Measurements from ENCODE around the gene ZBTB1. TPM values are rescaled to one million over a fixed set of nuclear protein-coding genes. Genes with fewer than 3 reads are reported as not detected.
A peak's percentile ranks its signal among the peaks of the same experiment; 100 is the strongest.

Gene ZBTB1
- total RNA-seq, 1 experiment from 2014 or later, result 26.5 TPM

DNA sequence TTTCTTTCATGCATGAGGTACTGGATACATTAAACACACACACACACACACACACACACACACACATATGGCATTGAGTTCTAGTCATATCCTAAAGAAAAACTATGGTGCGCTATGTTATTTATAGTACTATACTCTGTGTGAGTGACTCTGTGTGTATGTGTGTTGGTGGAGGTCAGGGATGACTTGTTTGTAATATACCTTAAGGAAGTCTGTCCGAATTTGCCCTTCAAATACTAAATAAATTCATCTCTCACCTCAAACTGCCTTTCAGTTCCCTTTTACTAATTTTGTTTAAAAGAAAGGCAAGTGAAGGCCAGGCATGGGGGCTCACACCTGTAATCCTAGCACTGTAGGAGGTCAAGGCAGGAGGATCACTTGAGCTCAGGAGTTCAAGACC lies 41.4 kb upstream of the ZBTB1 start:
- no peak overlapping the region for H3K4me3 Mint-ChIP-seq (ENCODE audit: unreplicated experiment)
- BruUV-seq (replicated peaks), result no TSS peak
- no peak overlapping the region for H3K27ac Mint-ChIP-seq (ENCODE audit: low read depth, unreplicated experiment)
- H3K4me1 Mint-ChIP-seq (ENCODE audit: insufficient read depth, unreplicated experiment), result peaks cover 6% of the 10 kb centered on the region
- POLR2A ChIA-PET, result interaction anchor here (0.8 to 2.1 kb wide), 5 partner anchors 12 to 75 kb away, joined by 3 to 5 read pairs (median 4); partner anchors contain the start of genes MTHFD1 and ZBTB25
- intact Hi-C loops (cut with micrococcal nuclease), result no loop called here
- no peaks in the 10 kb centered on the region for H3K27me3 Mint-ChIP-seq (ENCODE audit: insufficient read depth, unreplicated experiment)
- CTCF ChIA-PET, result interaction anchor here (0.6 to 3.0 kb wide), 7 partner anchors 13 to 521 kb away, joined by 3 to 22 read pairs (median 4); no protein-coding TSS in a partner anchor
- no peak for DNase-seq (ENCODE audit: unreplicated experiment)
- TF ChIP-seq, protein P1, sequence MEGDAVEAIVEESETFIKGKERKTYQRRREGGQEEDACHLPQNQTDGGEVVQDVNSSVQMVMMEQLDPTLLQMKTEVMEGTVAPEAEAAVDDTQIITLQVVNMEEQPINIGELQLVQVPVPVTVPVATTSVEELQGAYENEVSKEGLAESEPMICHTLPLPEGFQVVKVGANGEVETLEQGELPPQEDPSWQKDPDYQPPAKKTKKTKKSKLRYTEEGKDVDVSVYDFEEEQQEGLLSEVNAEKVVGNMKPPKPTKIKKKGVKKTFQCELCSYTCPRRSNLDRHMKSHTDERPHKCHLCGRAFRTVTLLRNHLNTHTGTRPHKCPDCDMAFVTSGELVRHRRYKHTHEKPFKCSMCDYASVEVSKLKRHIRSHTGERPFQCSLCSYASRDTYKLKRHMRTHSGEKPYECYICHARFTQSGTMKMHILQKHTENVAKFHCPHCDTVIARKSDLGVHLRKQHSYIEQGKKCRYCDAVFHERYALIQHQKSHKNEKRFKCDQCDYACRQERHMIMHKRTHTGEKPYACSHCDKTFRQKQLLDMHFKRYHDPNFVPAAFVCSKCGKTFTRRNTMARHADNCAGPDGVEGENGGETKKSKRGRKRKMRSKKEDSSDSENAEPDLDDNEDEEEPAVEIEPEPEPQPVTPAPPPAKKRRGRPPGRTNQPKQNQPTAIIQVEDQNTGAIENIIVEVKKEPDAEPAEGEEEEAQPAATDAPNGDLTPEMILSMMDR (IDR thresholded peaks at IDR 0.05; ENCODE audit: unreplicated experiment), result no peak
- H3K9me3 Mint-ChIP-seq (ENCODE audit: unreplicated experiment), result no peaks in the 10 kb centered on the region
- peaks cover 21% of the 10 kb centered on the region for H3K36me3 Mint-ChIP-seq (ENCODE audit: insufficient read depth, unreplicated experiment)

DNA sequence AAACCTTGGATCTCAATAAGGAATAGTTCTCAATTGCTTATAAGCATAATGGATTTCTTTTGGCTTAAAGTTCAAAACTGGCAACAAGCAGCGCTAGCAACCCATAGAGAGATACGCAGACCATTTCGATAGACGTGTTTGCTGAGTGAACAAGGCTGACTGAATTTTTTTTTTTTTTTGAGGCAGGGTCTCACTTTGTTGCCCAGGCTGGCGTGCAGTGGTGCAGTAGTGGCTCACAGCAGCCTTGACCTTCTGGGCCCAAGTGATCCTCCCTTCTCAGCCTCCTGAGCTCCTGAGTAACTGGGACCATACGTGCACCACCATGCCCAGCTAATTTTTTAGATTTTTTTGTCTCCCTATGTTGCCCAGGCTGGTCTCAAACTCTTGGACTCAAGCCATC lies 40.7 kb upstream of the ZBTB1 start:
- Mint-ChIP-seq H3K4me3 (ENCODE audit: unreplicated experiment) (no peak overlapping the region), H3K36me3 (ENCODE audit: insufficient read depth, unreplicated experiment) (peaks cover 14% of the 10 kb centered on the region), H3K27me3 (ENCODE audit: insufficient read depth, unreplicated experiment) (no peaks in the 10 kb centered on the region), H3K9me3 (ENCODE audit: unreplicated experiment) (no peaks in the 10 kb centered on the region), H3K4me1 (ENCODE audit: insufficient read depth, unreplicated experiment) (peaks cover 6% of the 10 kb centered on the region), H3K27ac (ENCODE audit: low read depth, unreplicated experiment) (no peak overlapping the region)
- TF ChIP-seq, protein P1 (IDR thresholded peaks at IDR 0.05; ENCODE audit: unreplicated experiment), result no peak
- ChIA-PET POLR2A (interaction anchor here (0.8 to 2.1 kb wide), 6 partner anchors 13 to 76 kb away, joined by 3 to 5 read pairs (median 3); partner anchors contain the start of gene MTHFD1), CTCF (interaction anchor here (0.6 to 3.0 kb wide), 7 partner anchors 16 to 520 kb away, joined by 3 to 22 read pairs (median 4); no protein-coding TSS in a partner anchor)
- no peak for DNase-seq (ENCODE audit: unreplicated experiment)
- BruUV-seq (replicated peaks), result no TSS peak
- intact Hi-C loops (cut with micrococcal nuclease), result no loop called here

- ChIA-PET CTCF (interaction anchor here (1.2 to 3.0 kb wide), 3 partner anchors 35 to 121 kb away, joined by 3 to 22 read pairs (median 5); no protein-coding TSS in a partner anchor), POLR2A (interaction anchor here (0.7 to 2.1 kb wide), 5 partner anchors 13 to 234 kb away, joined by 3 to 5 read pairs (median 3); partner anchors contain the start of gene MTHFD1)
- Mint-ChIP-seq H3K4me3 (ENCODE audit: unreplicated experiment) (peak overlapping the region; percentile 78), H3K4me1 (ENCODE audit: insufficient read depth, unreplicated experiment) (peaks cover 6% of the 10 kb centered on the region), H3K27ac (ENCODE audit: low read depth, unreplicated experiment) (no peak overlapping the region), H3K36me3 (ENCODE audit: insufficient read depth, unreplicated experiment) (peaks cover 6% of the 10 kb centered on the region), H3K27me3 (ENCODE audit: insufficient read depth, unreplicated experiment) (no peaks in the 10 kb centered on the region), H3K9me3 (ENCODE audit: unreplicated experiment) (no peaks in the 10 kb centered on the region)
- TF ChIP-seq, protein P1 (IDR thresholded peaks at IDR 0.05; ENCODE audit: unreplicated experiment), result no peak
- no TSS peak for BruUV-seq (replicated peaks)
- DNase-seq (ENCODE audit: unreplicated experiment), result peak; percentile 3
- intact Hi-C loops (cut with micrococcal nuclease), result no loop called here
These were observed 39.9 kb upstream of the ZBTB1 start for GRCh38 chr14:64464651-64465050.

DNA sequence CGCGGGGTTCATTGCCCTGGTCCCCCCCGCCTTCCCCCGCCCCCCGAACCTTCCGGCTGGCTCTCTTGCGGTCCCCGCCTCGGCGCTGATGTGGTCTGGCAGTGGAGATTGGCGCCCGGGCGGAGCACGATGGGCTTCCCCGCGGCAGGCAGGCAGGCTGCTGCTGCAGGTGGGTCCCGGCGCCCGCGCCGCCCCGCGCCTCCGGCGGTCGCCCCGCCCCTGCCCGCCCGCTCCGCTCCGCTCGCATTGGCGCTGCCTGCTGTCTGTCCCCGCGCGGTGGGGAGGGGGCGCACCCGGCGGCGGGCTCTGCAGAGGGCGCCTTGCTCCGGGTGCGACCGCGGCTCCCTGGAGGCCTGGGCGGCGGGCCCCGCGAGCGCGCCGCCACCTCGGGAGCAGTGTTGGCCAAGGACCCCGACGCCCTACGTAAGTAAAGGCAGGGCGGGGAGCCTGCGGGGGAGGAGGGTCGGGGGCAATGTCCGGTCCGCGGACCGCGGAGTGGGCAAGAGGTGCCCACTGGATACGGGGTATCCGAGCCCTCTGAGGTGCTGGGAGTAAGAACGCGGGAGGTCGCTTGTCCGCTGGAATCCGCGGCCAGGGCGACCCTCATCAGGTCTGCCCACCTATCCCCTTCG lies 39.3 kb upstream of the ZBTB1 start, which contains the start of gene AKAP5:
AKAP5 (plus strand) TSS at position 309 of the 632 bp plus-strand sequence. CDS start 2,896 bp downstream, outside the sequence.
- no peaks in the 10 kb centered on the region for H3K27me3 Mint-ChIP-seq (ENCODE audit: insufficient read depth, unreplicated experiment)
- intact Hi-C loops (cut with micrococcal nuclease), result no loop called here
- DNase-seq (ENCODE audit: unreplicated experiment), result peak; percentile 16
- no TSS peak for BruUV-seq (replicated peaks)
- POLR2A ChIA-PET, result interaction anchor here (0.6 to 2.0 kb wide), 6 partner anchors 20 to 437 kb away, joined by 3 to 6 read pairs (median 3); partner anchors contain the start of gene ZBTB25
- TF ChIP-seq, protein P1 (IDR thresholded peaks at IDR 0.05; ENCODE audit: unreplicated experiment), result no peak
- peak within 1 kb of the TSS; percentile 78 for H3K4me3 Mint-ChIP-seq (ENCODE audit: unreplicated experiment)
- no peak within 1 kb of the TSS for H3K27ac Mint-ChIP-seq (ENCODE audit: low read depth, unreplicated experiment)
- no peaks in the 10 kb centered on the region for H3K9me3 Mint-ChIP-seq (ENCODE audit: unreplicated experiment)
- H3K36me3 Mint-ChIP-seq (ENCODE audit: insufficient read depth, unreplicated experiment), result peaks cover 4% of the 10 kb centered on the region
- CTCF ChIA-PET, result interaction anchor here (0.6 to 1.9 kb wide), 4 partner anchors 45 to 175 kb away, joined by 3 to 5 read pairs (median 4); no protein-coding TSS in a partner anchor
- peaks cover 6% of the 10 kb centered on the region for H3K4me1 Mint-ChIP-seq (ENCODE audit: insufficient read depth, unreplicated experiment)
